ENCODE data around the gene LY86. TPM values are rescaled to one million over a fixed set of nuclear protein-coding genes. Genes with fewer than 3 reads are reported as not detected.

Gene LY86
- total and polyA plus RNA-seq, 2 of the 13 experiments (the other 11 are each of a cell fraction or from before 2014, with no cell fraction given): not detected

- no peaks in the 10 kb centered on the region for H4K20me1 ChIP-seq (ENCODE audit: insufficient read depth, low read length)
- intact Hi-C loops (cut with micrococcal nuclease; ENCODE audit: unreplicated experiment): no loop called here
- ATAC-seq (no peak), FAIRE-seq (no peak), DNase-seq (ENCODE audit: low spot score) (no peak)
- in situ Hi-C loops (cut with HindIII; ENCODE audit: extremely low pct_ligation_motif_present, low pct_unique_long_range_greater_than_20kb): loop anchor here (25.0 kb wide), 1 partner anchor 932 kb away; no protein-coding TSS in a partner anchor
- H3K4me1 ChIP-seq (ENCODE audit: insufficient read depth, low read length): peaks cover 46% of the 10 kb centered on the region
- ChIA-PET POLR2A (no interaction called here), CTCF (ENCODE audit: low intra/inter-chr PET ratio, low total read pairs) (no interaction called here)
- H3K4me2 ChIP-seq (ENCODE audit: low read depth, low read length): no peak overlapping the region
- TF ChIP-seq HNF4G (IDR thresholded peaks at IDR 0.05; ENCODE audit: borderline replicate concordance, low read depth, low read length): no peak
- TF ChIP-seq HNF4G (CRISPR knock-in tag; IDR thresholded peaks at IDR 0.05; ENCODE audit: borderline replicate concordance, low read depth): no peak
- TF ChIP-seq ZNF615 (CRISPR knock-in tag; IDR thresholded peaks at IDR 0.05; ENCODE audit: borderline replicate concordance): no peak
- H3K27me3 ChIP-seq (ENCODE audit: control insufficient read depth in 1 of 2, insufficient read depth in 2 of 2, low read length in 2 of 2): peaks cover 1 to 6% of the 10 kb centered on the region in 2 experiments; a peak in 2 of 5 replicates
- no peaks in the 10 kb centered on the region for H3K36me3 ChIP-seq (replicated peaks in 1 of 2; ENCODE audit: control insufficient read depth in 1 of 2, insufficient read depth in 2 of 2, low read length in 2 of 2)
- H2AFZ ChIP-seq (ENCODE audit: low read length): no peak overlapping the region
- no TSS peak for BruUV-seq (replicated peaks)
- H3K9ac ChIP-seq (ENCODE audit: insufficient read depth, low read depth, low read length): no peak overlapping the region
- H3K79me2 ChIP-seq (ENCODE audit: insufficient read depth, low read length): no peaks in the 10 kb centered on the region
- H3K9me3 ChIP-seq (ENCODE audit: low read length): no peaks in the 10 kb centered on the region
- H3K4me3 ChIP-seq (replicated peaks in 1 of 3; ENCODE audit: insufficient read depth in 1 of 3, low read depth in 2 of 3, low read length in 3 of 3): no peak overlapping the region
- H3K27ac ChIP-seq (ENCODE audit: extremely low read length, insufficient read depth, low read length): no peak overlapping the region
Observed at GRCh38 chr6:6680526-6680925, 92.0 kb downstream of the LY86 start.

DNA sequence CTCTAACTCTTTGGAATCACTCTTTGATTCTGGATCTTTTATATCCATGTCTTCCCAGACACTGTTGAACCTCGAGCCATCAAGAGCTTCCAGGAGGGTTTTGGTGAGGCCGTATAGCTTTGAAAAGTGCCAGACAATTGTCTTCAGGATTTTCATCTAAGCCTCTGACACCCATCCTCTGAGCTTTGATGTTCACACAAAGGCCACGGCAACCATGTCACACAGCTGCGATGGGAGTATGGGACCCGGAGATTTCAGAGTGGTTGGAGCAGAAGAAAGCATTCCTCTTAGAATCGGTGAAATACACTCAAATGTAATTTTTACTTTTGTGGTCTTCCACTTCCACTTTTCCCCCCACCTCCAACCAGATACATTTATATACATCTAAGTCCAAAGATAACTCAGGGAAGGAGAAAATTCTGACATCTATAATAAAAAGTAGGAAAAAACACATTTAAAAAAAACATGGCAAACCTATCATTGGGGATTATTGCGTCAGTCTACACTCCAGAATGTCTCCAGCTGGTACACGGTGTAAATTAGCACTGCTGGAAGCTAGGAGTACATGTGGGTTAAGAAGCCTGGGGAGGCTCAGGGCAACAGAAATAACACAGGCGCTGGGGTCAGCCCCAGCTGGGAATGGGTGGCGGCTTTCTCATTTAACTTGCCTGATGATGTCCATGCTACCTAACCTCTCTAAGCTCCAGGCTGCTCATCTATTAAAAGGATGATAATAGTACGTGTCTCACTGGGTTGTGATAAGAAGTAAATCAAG is 92.7 kb downstream of the LY86 start:
- CTCF ChIA-PET (ENCODE audit: low intra/inter-chr PET ratio, low total read pairs): no interaction called here
- 54% methylated on average over 11 of the region's 11 CpGs for WGBS (ENCODE audit: low lambda C conversion rate)

More for the DNA sequence above, 92.7 kb downstream of the LY86 start:
- H3K27ac ChIP-seq (ENCODE audit: extremely low read length, insufficient read depth, low read length): no peak overlapping the region
- no peaks in the 10 kb centered on the region for H3K9me3 ChIP-seq (ENCODE audit: low read length)
- in situ Hi-C loops (cut with HindIII; ENCODE audit: extremely low pct_ligation_motif_present, low pct_unique_long_range_greater_than_20kb): loop anchor here (25.0 kb wide), 1 partner anchor 931 kb away; no protein-coding TSS in a partner anchor
- ATAC-seq (no peak), DNase-seq (ENCODE audit: low spot score) (no peak), FAIRE-seq (no peak)
- BruUV-seq (replicated peaks): no TSS peak
- no peak overlapping the region for H3K4me2 ChIP-seq (ENCODE audit: low read depth, low read length)
- H2AFZ ChIP-seq (ENCODE audit: low read length): no peak overlapping the region
- POLR2A ChIA-PET: no interaction called here
- no peak overlapping the region for H3K9ac ChIP-seq (ENCODE audit: insufficient read depth, low read depth, low read length)
- no peaks in the 10 kb centered on the region for H4K20me1 ChIP-seq (ENCODE audit: insufficient read depth, low read length)
- H3K4me1 ChIP-seq (ENCODE audit: insufficient read depth, low read length): peaks cover 54% of the 10 kb centered on the region
- H3K4me3 ChIP-seq (replicated peaks in 1 of 3; ENCODE audit: insufficient read depth in 1 of 3, low read depth in 2 of 3, low read length in 3 of 3): no peak overlapping the region
- H3K27me3 ChIP-seq (ENCODE audit: control insufficient read depth in 1 of 2, insufficient read depth in 2 of 2, low read length in 2 of 2): peaks cover 1 to 6% of the 10 kb centered on the region in 2 experiments; a peak in 2 of 5 replicates
- H3K79me2 ChIP-seq (ENCODE audit: insufficient read depth, low read length): no peaks in the 10 kb centered on the region
- H3K36me3 ChIP-seq (replicated peaks in 1 of 2; ENCODE audit: control insufficient read depth in 1 of 2, insufficient read depth in 2 of 2, low read length in 2 of 2): no peaks in the 10 kb centered on the region
- TF ChIP-seq ZNF782 (CRISPR knock-in tag; IDR thresholded peaks at IDR 0.05; ENCODE audit: borderline replicate concordance) (no peak), CEBPB (IDR thresholded peaks at IDR 0.05; ENCODE audit: borderline replicate concordance, low read depth, low read length) (0 out of 2 replicates have a peak, but pooled peaks have one; percentile 12)
- intact Hi-C loops (cut with micrococcal nuclease; ENCODE audit: unreplicated experiment): no loop called here
